HepG2 (cell line): Measurements from ENCODE around the gene MLF1. TPM values are rescaled to one million over a fixed set of nuclear protein-coding genes. Genes with fewer than 3 reads are reported as not detected.

Experiments used
- GABPB1 ChIP-seq: IDR thresholded peaks from 2 replicates; pipeline ENCODE4 v1.6.1; 2016; ENCODE audit warnings: mild to moderate bottlenecking, missing genetic modification reagents, moderate library complexity, missing compliant biosample characterization
- HDAC2 ChIP-seq: sonication (generic); formaldehyde crosslinking; IDR thresholded peaks from 2 replicates; pipeline ENCODE4 v1.4.0; 2020; ENCODE audit warnings: missing genetic modification reagents
- HOXA3 ChIP-seq: sonication (generic); formaldehyde crosslinking; IDR thresholded peaks from 2 replicates; pipeline ENCODE4 v1.5.0; 2020; ENCODE audit warnings: missing genetic modification reagents
- SATB2 ChIP-seq: sonication (generic); formaldehyde crosslinking; IDR thresholded peaks from 2 replicates; pipeline ENCODE4 v1.5.0; 2020; ENCODE audit warnings: missing genetic modification reagents
- TCF12 ChIP-seq, 2 experiments: fragments of 450-650 bp in 1 of 2; sonication (generic) in 1 of 2; formaldehyde crosslinking in 1 of 2; IDR thresholded peaks; 2 replicates each; pipeline versions ENCODE4 v1.6.1 to v1.8.0; 2017 to 2022; ENCODE audit warnings: antibody characterized with exemption in 1 of 2, mild to moderate bottlenecking in 1 of 2, missing genetic modification reagents in 1 of 2, moderate library complexity in 1 of 2
- TSC22D2 ChIP-seq: sonication (generic); formaldehyde crosslinking; IDR thresholded peaks from 2 replicates; pipeline ENCODE4 v1.5.1; 2020; ENCODE audit warnings: missing genetic modification reagents, mild to moderate bottlenecking, borderline replicate concordance
- ZNF235 ChIP-seq: sonication (generic); formaldehyde crosslinking; IDR thresholded peaks from 2 replicates; pipeline ENCODE4 v1.8.1; 2023; ENCODE audit warnings: mild to moderate bottlenecking, missing genetic modification reagents, borderline replicate concordance
- polyA plus RNA-seq, 8 experiments: library from polyadenylated mRNA; depleted of rRNA in 3 of 8; stranded (reverse) in 7 of 8; unstranded in 1 of 8; fragments of >200 nt; fragmentation: Illumina TruSeq in 4 of 8; extraction: Trizol in 4 of 8; gene quantifications; 2 replicates each; pipeline versions ENCODE4 v1.2.1 to v1.2.3, GENCODE V29; 2011 to 2016; ENCODE audit warnings: low read depth in 4 of 8, missing spikeins in 1 of 8, mixed read lengths in 1 of 8; ENCODE audit not compliant: insufficient read depth in 1 of 8
- total RNA-seq, 5 experiments: library from RNA; depleted of rRNA; stranded (reverse); fragments of >200 nt; fragmentation: Illumina TruSeq; extraction: Trizol; gene quantifications; 2 replicates each; pipeline ENCODE4 v1.2.3, GENCODE V29; 2016; ENCODE audit warnings: low read depth in 1 of 5
- TF ChIP-seq, protein P1 (sequence below): sonication (generic); formaldehyde crosslinking; IDR thresholded peaks from 2 replicates; pipeline ENCODE4 v1.4.0; 2020; ENCODE audit warnings: missing genetic modification reagents, borderline replicate concordance
- TF ChIP-seq, protein P2 (sequence below): conservative IDR thresholded peaks from 2 replicates; pipeline ENCODE4 v1.6.1; 2018; ENCODE audit warnings: missing genetic modification reagents
- TF ChIP-seq, protein P3 (sequence below): sonication (generic); formaldehyde crosslinking; conservative IDR thresholded peaks from 2 replicates; pipeline ENCODE4 v1.8.0; 2022; ENCODE audit warnings: missing genetic modification reagents
- TF ChIP-seq, protein P4 (sequence below): sonication (generic); formaldehyde crosslinking; IDR thresholded peaks from 2 replicates; pipeline ENCODE4 v1.4.0; 2020; ENCODE audit warnings: missing genetic modification reagents
- TF ChIP-seq, protein P5 (sequence below): sonication (generic); formaldehyde crosslinking; IDR thresholded peaks from 2 replicates; pipeline ENCODE4 v1.8.1; 2023; ENCODE audit warnings: missing genetic modification reagents, inconsistent platforms, borderline replicate concordance

MLF1 gene
- total and polyA plus RNA-seq, 2 of the 13 experiments (the other 11 are each of a cell fraction or from before 2014, with no cell fraction given) = 0.88 to 1.0 TPM

DNA sequence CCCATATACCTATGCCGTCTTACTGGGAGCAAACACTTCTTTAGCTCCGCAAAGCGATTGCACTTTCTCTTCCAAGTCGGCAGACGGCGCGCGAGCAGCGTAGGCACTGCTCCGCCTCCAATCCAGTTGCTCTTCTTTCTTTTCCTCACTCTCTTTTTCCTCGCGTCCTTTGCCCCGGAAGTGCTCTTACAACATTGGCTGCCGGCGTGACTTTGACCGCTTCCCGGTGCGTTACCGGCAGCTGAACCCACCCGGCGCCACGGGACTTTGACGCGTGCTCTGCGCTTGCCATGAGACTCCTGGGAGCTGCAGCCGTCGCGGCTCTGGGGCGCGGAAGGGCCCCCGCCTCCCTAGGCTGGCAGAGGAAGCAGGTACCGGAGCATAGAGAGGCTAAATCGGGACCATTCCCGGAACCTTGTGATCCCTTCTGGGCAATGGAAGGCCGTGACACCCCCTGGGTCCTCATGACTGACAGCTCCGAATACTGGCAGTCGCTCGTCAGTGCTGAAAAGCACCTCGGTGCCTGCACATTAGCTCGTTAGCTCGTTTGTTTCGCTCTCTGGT, 73.4 kb downstream of the MLF1 start, which contains the start of gene GFM1 (continued):
- TF ChIP-seq, protein P1, sequence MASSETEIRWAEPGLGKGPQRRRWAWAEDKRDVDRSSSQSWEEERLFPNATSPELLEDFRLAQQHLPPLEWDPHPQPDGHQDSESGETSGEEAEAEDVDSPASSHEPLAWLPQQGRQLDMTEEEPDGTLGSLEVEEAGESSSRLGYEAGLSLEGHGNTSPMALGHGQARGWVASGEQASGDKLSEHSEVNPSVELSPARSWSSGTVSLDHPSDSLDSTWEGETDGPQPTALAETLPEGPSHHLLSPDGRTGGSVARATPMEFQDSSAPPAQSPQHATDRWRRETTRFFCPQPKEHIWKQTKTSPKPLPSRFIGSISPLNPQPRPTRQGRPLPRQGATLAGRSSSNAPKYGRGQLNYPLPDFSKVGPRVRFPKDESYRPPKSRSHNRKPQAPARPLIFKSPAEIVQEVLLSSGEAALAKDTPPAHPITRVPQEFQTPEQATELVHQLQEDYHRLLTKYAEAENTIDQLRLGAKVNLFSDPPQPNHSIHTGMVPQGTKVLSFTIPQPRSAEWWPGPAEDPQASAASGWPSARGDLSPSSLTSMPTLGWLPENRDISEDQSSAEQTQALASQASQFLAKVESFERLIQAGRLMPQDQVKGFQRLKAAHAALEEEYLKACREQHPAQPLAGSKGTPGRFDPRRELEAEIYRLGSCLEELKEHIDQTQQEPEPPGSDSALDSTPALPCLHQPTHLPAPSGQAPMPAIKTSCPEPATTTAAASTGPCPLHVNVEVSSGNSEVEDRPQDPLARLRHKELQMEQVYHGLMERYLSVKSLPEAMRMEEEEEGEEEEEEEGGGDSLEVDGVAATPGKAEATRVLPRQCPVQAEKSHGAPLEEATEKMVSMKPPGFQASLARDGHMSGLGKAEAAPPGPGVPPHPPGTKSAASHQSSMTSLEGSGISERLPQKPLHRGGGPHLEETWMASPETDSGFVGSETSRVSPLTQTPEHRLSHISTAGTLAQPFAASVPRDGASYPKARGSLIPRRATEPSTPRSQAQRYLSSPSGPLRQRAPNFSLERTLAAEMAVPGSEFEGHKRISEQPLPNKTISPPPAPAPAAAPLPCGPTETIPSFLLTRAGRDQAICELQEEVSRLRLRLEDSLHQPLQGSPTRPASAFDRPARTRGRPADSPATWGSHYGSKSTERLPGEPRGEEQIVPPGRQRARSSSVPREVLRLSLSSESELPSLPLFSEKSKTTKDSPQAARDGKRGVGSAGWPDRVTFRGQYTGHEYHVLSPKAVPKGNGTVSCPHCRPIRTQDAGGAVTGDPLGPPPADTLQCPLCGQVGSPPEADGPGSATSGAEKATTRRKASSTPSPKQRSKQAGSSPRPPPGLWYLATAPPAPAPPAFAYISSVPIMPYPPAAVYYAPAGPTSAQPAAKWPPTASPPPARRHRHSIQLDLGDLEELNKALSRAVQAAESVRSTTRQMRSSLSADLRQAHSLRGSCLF (CRISPR knock-in tag) = no peak
- TF ChIP-seq ZNF235 (CRISPR knock-in tag) = no peak
- peak; percentile 95 for TF ChIP-seq HDAC2 (CRISPR knock-in tag)
- TF ChIP-seq SATB2 = no peak
- TF ChIP-seq, protein P2, sequence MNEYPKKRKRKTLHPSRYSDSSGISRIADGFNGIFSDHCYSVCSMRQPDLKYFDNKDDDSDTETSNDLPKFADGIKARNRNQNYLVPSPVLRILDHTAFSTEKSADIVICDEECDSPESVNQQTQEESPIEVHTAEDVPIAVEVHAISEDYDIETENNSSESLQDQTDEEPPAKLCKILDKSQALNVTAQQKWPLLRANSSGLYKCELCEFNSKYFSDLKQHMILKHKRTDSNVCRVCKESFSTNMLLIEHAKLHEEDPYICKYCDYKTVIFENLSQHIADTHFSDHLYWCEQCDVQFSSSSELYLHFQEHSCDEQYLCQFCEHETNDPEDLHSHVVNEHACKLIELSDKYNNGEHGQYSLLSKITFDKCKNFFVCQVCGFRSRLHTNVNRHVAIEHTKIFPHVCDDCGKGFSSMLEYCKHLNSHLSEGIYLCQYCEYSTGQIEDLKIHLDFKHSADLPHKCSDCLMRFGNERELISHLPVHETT (CRISPR knock-in tag) = peak; percentile 98
- TF ChIP-seq, protein P3, sequence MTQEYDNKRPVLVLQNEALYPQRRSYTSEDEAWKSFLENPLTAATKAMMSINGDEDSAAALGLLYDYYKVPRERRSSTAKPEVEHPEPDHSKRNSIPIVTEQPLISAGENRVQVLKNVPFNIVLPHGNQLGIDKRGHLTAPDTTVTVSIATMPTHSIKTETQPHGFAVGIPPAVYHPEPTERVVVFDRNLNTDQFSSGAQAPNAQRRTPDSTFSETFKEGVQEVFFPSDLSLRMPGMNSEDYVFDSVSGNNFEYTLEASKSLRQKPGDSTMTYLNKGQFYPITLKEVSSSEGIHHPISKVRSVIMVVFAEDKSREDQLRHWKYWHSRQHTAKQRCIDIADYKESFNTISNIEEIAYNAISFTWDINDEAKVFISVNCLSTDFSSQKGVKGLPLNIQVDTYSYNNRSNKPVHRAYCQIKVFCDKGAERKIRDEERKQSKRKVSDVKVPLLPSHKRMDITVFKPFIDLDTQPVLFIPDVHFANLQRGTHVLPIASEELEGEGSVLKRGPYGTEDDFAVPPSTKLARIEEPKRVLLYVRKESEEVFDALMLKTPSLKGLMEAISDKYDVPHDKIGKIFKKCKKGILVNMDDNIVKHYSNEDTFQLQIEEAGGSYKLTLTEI (CRISPR knock-in tag) = no peak
- peak; percentile 87 for TF ChIP-seq HOXA3 (CRISPR knock-in tag)
- peak; percentile 100 for TF ChIP-seq GABPB1 (CRISPR knock-in tag)
- no peak for TF ChIP-seq TCF12 (IDR thresholded peaks at IDR 0.05)
- TF ChIP-seq TCF12 (CRISPR knock-in tag; IDR thresholded peaks at IDR 0.05) = no peak
- peak; percentile 87; the same call in 1 of the 2 replicates for TF ChIP-seq TSC22D2
- TF ChIP-seq, protein P4, sequence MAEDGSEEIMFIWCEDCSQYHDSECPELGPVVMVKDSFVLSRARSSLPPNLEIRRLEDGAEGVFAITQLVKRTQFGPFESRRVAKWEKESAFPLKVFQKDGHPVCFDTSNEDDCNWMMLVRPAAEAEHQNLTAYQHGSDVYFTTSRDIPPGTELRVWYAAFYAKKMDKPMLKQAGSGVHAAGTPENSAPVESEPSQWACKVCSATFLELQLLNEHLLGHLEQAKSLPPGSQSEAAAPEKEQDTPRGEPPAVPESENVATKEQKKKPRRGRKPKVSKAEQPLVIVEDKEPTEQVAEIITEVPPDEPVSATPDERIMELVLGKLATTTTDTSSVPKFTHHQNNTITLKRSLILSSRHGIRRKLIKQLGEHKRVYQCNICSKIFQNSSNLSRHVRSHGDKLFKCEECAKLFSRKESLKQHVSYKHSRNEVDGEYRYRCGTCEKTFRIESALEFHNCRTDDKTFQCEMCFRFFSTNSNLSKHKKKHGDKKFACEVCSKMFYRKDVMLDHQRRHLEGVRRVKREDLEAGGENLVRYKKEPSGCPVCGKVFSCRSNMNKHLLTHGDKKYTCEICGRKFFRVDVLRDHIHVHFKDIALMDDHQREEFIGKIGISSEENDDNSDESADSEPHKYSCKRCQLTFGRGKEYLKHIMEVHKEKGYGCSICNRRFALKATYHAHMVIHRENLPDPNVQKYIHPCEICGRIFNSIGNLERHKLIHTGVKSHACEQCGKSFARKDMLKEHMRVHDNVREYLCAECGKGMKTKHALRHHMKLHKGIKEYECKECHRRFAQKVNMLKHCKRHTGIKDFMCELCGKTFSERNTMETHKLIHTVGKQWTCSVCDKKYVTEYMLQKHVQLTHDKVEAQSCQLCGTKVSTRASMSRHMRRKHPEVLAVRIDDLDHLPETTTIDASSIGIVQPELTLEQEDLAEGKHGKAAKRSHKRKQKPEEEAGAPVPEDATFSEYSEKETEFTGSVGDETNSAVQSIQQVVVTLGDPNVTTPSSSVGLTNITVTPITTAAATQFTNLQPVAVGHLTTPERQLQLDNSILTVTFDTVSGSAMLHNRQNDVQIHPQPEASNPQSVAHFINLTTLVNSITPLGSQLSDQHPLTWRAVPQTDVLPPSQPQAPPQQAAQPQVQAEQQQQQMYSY (CRISPR knock-in tag) = no peak; the same call in 1 of the 2 replicates
- TF ChIP-seq, protein P5, sequence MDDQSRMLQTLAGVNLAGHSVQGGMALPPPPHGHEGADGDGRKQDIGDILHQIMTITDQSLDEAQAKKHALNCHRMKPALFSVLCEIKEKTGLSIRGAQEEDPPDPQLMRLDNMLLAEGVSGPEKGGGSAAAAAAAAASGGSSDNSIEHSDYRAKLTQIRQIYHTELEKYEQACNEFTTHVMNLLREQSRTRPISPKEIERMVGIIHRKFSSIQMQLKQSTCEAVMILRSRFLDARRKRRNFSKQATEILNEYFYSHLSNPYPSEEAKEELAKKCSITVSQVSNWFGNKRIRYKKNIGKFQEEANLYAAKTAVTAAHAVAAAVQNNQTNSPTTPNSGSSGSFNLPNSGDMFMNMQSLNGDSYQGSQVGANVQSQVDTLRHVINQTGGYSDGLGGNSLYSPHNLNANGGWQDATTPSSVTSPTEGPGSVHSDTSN (CRISPR knock-in tag) = no peak
